GM12892 (cell line): ENCODE results near the gene RHEB.

ENCODE experiments used
- DNase-seq: peaks from one replicate; pipeline ENCODE4 v3.0.0; 2011; ENCODE audit not compliant: insufficient read length
- FAIRE-seq: peaks from 2 replicates; lab custom pipeline; 2011; peaks lifted over from hg19 to GRCh38; lab: Jason Lieb, UNC
- POLR2A ChIP-seq: IDR thresholded peaks from 2 replicates; pipeline ENCODE4 v1.6.1; 2011; ENCODE audit warnings: low read depth, low read length, control low read depth
- POLR2AphosphoS5 ChIP-seq: IDR thresholded peaks from 2 replicates; pipeline ENCODE4 v1.6.1; 2011; ENCODE audit warnings: low read depth, low read length, control low read depth
- TAF1 ChIP-seq: IDR thresholded peaks from 2 replicates; pipeline ENCODE4 v1.6.1; 2011; ENCODE audit warnings: low read depth, mild to moderate bottlenecking, control low read depth, low read length, borderline replicate concordance

Gene RHEB

GRCh38 chr7:151461096-151461941, 58.4 kb downstream of the RHEB start:
- no peak for TF ChIP-seq POLR2AphosphoS5
- TF ChIP-seq TAF1 = no peak
- no peak for TF ChIP-seq POLR2A
- FAIRE-seq (no peak), DNase-seq (no peak)

GRCh38 chr7:151460474-151460855, 59.2 kb downstream of the RHEB start:
- DNase-seq = no peak
- TF ChIP-seq POLR2A (no peak), TAF1 (no peak), POLR2AphosphoS5 (no peak)
- no peak for FAIRE-seq

GRCh38 chr7:151459726-151460473, 59.8 kb downstream of the RHEB start:
- FAIRE-seq = no peak
- DNase-seq = no peak
- no peak for TF ChIP-seq POLR2A
- no peak for TF ChIP-seq POLR2AphosphoS5
- TF ChIP-seq TAF1 = no peak

- no peak for DNase-seq
- FAIRE-seq = no peak
- TF ChIP-seq POLR2AphosphoS5 (no peak), POLR2A (no peak), TAF1 (no peak)
These were observed 62.2 kb downstream of the RHEB start for GRCh38 chr7:151457534-151457933.

GRCh38 chr7:151456782-151457181, 62.9 kb downstream of the RHEB start:
- DNase-seq (no peak), FAIRE-seq (no peak)
- no peak for TF ChIP-seq POLR2A

GRCh38 chr7:151456276-151456675, 63.4 kb downstream of the RHEB start:
- DNase-seq = no peak
- TF ChIP-seq POLR2A (no peak), POLR2AphosphoS5 (no peak), TAF1 (no peak)
- no peak for FAIRE-seq

GRCh38 chr7:151455690-151456089, 64.0 kb downstream of the RHEB start:
- FAIRE-seq (no peak), DNase-seq (no peak)
- TF ChIP-seq TAF1 (no peak), POLR2A (no peak), POLR2AphosphoS5 (no peak)

GRCh38 chr7:151454932-151455530, 64.7 kb downstream of the RHEB start:
- no peak for TF ChIP-seq POLR2A
- TF ChIP-seq TAF1 = no peak
- TF ChIP-seq POLR2AphosphoS5 = no peak
- FAIRE-seq (no peak), DNase-seq (no peak)

- FAIRE-seq = no peak
- TF ChIP-seq POLR2A (no peak), TAF1 (no peak), POLR2AphosphoS5 (no peak)
- DNase-seq = no peak
These were observed 65.4 kb downstream of the RHEB start for GRCh38 chr7:151454305-151454704.

- DNase-seq = no peak
- TF ChIP-seq POLR2A (no peak), POLR2AphosphoS5 (no peak), TAF1 (no peak)
- FAIRE-seq = no peak
These were observed 66.3 kb downstream of the RHEB start for GRCh38 chr7:151453326-151453791.

- DNase-seq (no peak), FAIRE-seq (no peak)
- TF ChIP-seq POLR2A (no peak), TAF1 (no peak), POLR2AphosphoS5 (no peak)
These were observed 66.9 kb downstream of the RHEB start for GRCh38 chr7:151452680-151453325.
